ENCODE measurements around the gene ANLN. TPM values are rescaled to one million over a fixed set of nuclear protein-coding genes. Genes with fewer than 3 reads are reported as not detected.
A peak's percentile ranks its signal among the peaks of the same experiment; 100 is the strongest.

Gene ANLN
- total RNA-seq, 1 experiment from 2014 or later = 81.1 TPM

DNA sequence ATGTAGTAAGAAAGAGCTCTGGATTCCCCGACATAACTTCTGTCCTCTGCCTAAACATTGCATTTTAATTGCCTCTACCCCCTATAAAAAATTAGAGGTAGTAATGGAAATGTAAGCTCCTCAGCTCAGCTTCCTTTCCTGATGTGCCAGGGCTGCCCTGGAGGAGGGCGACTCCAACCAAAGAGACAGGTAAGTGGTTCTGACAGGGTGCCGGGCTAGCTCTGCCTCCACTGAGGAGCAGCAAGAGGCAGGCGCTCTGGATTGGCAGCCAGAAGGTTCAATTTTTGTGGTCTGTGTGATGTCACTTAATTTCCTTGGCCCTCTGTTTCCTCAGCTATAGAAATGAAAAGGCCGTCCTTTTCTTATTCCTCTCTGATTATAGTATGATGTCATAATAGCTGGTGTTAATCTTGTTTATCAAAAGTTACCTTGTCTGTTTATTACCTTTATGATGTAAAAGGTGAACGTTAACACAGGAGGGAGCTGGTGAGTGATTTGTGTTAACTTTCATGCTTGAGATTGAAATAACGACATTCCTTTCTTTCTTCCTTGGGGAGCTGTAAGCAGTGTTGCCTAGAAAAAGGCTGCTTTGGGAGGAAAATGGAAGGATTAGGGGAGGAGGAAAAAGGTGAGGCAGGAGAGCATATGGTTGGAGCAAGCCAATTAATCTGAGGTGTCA is 51.8 kb downstream of the ANLN start:
- H3K36me3 Mint-ChIP-seq = peaks cover 22% of the 10 kb centered on the region
- CTCF ChIA-PET = interaction anchor here (0.5 to 2.8 kb wide), 33 partner anchors 8 to 763 kb away, joined by 3 to 17 read pairs (median 4); a partner anchor contains a TSS
- POLR2A ChIA-PET = no interaction called here
- no peak overlapping the region for H3K27ac Mint-ChIP-seq
- no peaks in the 10 kb centered on the region for H3K4me1 Mint-ChIP-seq
- H3K9me3 Mint-ChIP-seq = peaks cover 11% of the 10 kb centered on the region
- TF ChIP-seq GABPB1 (CRISPR knock-in tag; IDR thresholded peaks at IDR 0.05) = no peak
- TF ChIP-seq, protein P1, sequence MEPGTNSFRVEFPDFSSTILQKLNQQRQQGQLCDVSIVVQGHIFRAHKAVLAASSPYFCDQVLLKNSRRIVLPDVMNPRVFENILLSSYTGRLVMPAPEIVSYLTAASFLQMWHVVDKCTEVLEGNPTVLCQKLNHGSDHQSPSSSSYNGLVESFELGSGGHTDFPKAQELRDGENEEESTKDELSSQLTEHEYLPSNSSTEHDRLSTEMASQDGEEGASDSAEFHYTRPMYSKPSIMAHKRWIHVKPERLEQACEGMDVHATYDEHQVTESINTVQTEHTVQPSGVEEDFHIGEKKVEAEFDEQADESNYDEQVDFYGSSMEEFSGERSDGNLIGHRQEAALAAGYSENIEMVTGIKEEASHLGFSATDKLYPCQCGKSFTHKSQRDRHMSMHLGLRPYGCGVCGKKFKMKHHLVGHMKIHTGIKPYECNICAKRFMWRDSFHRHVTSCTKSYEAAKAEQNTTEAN (CRISPR knock-in tag; IDR thresholded peaks at IDR 0.05) = no peak
- TF ChIP-seq, protein P2, sequence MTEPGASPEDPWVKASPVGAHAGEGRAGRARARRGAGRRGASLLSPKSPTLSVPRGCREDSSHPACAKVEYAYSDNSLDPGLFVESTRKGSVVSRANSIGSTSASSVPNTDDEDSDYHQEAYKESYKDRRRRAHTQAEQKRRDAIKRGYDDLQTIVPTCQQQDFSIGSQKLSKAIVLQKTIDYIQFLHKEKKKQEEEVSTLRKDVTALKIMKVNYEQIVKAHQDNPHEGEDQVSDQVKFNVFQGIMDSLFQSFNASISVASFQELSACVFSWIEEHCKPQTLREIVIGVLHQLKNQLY (CRISPR knock-in tag; IDR thresholded peaks at IDR 0.05) = no peak
- no peak overlapping the region for H3K4me3 Mint-ChIP-seq
- ATAC-seq (peak; percentile 94), DNase-seq (ENCODE audit: low spot score) (peak; percentile 21)
- no peaks in the 10 kb centered on the region for H3K27me3 Mint-ChIP-seq (ENCODE audit: low read depth)

DNA sequence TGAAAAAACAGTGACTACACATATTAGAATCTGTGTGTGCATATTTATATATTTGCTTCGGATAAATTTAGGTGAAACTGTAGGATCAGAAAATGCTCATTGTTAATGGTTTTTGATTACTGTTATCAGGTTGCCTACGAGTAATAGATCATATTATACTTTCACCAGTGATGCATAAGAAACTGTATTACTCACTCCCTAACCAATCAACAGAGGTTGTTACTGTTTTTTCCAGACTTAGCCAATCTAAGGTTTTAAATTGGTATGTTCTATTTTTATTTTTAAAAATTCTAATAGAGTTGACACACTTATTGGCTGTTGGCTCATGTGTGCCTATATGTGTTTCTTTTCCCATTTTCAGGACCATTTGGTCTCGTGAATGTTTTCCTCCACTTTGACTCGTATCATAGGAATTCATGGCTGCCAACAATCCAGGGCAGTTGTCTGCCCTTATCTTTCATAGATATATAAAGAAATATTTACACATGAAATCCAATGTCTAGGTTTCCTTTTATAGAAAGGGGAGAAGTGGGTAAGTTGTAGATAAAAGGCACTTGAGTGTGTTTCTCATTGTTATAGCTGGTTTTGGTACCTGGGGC is 59.2 kb downstream of the ANLN start:
- H3K4me1 Mint-ChIP-seq = no peaks in the 10 kb centered on the region
- ATAC-seq = no peak
- no peaks in the 10 kb centered on the region for H3K27me3 Mint-ChIP-seq (ENCODE audit: low read depth)
- no peak overlapping the region for H3K27ac Mint-ChIP-seq
- TF ChIP-seq, protein P3, sequence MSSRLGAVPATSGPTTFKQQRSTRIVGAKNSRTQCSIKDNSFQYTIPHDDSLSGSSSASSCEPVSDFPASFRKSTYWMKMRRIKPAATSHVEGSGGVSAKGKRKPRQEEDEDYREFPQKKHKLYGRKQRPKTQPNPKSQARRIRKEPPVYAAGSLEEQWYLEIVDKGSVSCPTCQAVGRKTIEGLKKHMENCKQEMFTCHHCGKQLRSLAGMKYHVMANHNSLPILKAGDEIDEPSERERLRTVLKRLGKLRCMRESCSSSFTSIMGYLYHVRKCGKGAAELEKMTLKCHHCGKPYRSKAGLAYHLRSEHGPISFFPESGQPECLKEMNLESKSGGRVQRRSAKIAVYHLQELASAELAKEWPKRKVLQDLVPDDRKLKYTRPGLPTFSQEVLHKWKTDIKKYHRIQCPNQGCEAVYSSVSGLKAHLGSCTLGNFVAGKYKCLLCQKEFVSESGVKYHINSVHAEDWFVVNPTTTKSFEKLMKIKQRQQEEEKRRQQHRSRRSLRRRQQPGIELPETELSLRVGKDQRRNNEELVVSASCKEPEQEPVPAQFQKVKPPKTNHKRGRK (CRISPR knock-in tag; IDR thresholded peaks at IDR 0.05; ENCODE audit: borderline replicate concordance) = no peak
- no peak for TF ChIP-seq ZNF416 (CRISPR knock-in tag; IDR thresholded peaks at IDR 0.05)
- TF ChIP-seq ZNF121 (CRISPR knock-in tag; IDR thresholded peaks at IDR 0.05) = no peak
- TF ChIP-seq JUN (CRISPR knock-in tag; IDR thresholded peaks at IDR 0.05) = no peak
- TF ChIP-seq ZNF263 (CRISPR knock-in tag; IDR thresholded peaks at IDR 0.05; ENCODE audit: low read depth) = no peak
- TF ChIP-seq ZNF138 (CRISPR knock-in tag; conservative IDR thresholded peaks at IDR 0.05) = no peak
- no peak for TF ChIP-seq ZNF219 (CRISPR knock-in tag; IDR thresholded peaks at IDR 0.05; ENCODE audit: borderline replicate concordance)
- TF ChIP-seq, protein P4, sequence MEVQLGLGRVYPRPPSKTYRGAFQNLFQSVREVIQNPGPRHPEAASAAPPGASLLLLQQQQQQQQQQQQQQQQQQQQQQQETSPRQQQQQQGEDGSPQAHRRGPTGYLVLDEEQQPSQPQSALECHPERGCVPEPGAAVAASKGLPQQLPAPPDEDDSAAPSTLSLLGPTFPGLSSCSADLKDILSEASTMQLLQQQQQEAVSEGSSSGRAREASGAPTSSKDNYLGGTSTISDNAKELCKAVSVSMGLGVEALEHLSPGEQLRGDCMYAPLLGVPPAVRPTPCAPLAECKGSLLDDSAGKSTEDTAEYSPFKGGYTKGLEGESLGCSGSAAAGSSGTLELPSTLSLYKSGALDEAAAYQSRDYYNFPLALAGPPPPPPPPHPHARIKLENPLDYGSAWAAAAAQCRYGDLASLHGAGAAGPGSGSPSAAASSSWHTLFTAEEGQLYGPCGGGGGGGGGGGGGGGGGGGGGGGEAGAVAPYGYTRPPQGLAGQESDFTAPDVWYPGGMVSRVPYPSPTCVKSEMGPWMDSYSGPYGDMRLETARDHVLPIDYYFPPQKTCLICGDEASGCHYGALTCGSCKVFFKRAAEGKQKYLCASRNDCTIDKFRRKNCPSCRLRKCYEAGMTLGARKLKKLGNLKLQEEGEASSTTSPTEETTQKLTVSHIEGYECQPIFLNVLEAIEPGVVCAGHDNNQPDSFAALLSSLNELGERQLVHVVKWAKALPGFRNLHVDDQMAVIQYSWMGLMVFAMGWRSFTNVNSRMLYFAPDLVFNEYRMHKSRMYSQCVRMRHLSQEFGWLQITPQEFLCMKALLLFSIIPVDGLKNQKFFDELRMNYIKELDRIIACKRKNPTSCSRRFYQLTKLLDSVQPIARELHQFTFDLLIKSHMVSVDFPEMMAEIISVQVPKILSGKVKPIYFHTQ (CRISPR knock-in tag; IDR thresholded peaks at IDR 0.05) = no peak
- no peak for TF ChIP-seq KAT7 (CRISPR knock-in tag; IDR thresholded peaks at IDR 0.05; ENCODE audit: borderline replicate concordance)
- H3K9me3 Mint-ChIP-seq = peaks cover 16% of the 10 kb centered on the region
- H3K4me3 Mint-ChIP-seq = no peak overlapping the region
- ChIA-PET CTCF (interaction anchor here (1.7 kb wide), 1 partner anchor 8 kb away, joined by 5 read pairs; no protein-coding TSS in a partner anchor), POLR2A (no interaction called here)
- peaks cover 65% of the 10 kb centered on the region for H3K36me3 Mint-ChIP-seq
- DNase-seq (ENCODE audit: low spot score) = no peak

DNA sequence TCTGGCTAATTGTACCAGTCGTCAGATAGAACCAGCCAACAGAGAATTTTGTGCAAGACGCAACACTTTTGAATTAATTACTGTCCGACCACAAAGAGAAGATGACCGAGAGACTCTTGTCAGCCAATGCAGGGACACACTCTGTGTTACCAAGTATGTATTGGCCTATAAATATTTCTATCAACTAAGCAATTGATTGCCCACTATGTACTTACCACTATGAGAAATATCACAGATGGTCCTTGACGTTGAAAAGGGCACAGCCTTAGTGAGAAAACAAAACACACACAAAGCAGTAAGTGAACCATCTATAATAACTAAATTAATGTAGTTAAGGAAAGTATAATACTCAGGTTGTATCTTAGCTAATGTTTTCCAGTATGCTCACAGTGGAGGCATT is 60.0 kb downstream of the ANLN start:
- TF ChIP-seq ZNF138 (CRISPR knock-in tag; conservative IDR thresholded peaks at IDR 0.05) = no peak
- TF ChIP-seq NR2C2 (CRISPR knock-in tag; IDR thresholded peaks at IDR 0.05) = no peak
- TF ChIP-seq GTF2I (CRISPR knock-in tag; conservative IDR thresholded peaks at IDR 0.05) = no peak
- TF ChIP-seq, protein P5, sequence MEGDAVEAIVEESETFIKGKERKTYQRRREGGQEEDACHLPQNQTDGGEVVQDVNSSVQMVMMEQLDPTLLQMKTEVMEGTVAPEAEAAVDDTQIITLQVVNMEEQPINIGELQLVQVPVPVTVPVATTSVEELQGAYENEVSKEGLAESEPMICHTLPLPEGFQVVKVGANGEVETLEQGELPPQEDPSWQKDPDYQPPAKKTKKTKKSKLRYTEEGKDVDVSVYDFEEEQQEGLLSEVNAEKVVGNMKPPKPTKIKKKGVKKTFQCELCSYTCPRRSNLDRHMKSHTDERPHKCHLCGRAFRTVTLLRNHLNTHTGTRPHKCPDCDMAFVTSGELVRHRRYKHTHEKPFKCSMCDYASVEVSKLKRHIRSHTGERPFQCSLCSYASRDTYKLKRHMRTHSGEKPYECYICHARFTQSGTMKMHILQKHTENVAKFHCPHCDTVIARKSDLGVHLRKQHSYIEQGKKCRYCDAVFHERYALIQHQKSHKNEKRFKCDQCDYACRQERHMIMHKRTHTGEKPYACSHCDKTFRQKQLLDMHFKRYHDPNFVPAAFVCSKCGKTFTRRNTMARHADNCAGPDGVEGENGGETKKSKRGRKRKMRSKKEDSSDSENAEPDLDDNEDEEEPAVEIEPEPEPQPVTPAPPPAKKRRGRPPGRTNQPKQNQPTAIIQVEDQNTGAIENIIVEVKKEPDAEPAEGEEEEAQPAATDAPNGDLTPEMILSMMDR (IDR thresholded peaks at IDR 0.05) = no peak
- TF ChIP-seq ESRRA (CRISPR knock-in tag; IDR thresholded peaks at IDR 0.05; ENCODE audit: borderline replicate concordance) = no peak
- TF ChIP-seq ZNF219 (CRISPR knock-in tag; IDR thresholded peaks at IDR 0.05; ENCODE audit: borderline replicate concordance) = no peak
- TF ChIP-seq NR1H2 (CRISPR knock-in tag; IDR thresholded peaks at IDR 0.05) = no peak
- TF ChIP-seq ZNF423 (CRISPR knock-in tag; IDR thresholded peaks at IDR 0.05) = no peak
- ATAC-seq (no peak), DNase-seq (ENCODE audit: low spot score) (no peak)
- Mint-ChIP-seq H3K36me3 (peaks cover 71% of the 10 kb centered on the region), H3K4me1 (no peaks in the 10 kb centered on the region), H3K27me3 (ENCODE audit: low read depth) (no peaks in the 10 kb centered on the region), H3K4me3 (no peak overlapping the region), H3K27ac (no peak overlapping the region), H3K9me3 (peaks cover 16% of the 10 kb centered on the region)
- ChIA-PET CTCF (interaction anchor here (1.7 kb wide), 1 partner anchor 8 kb away, joined by 5 read pairs; no protein-coding TSS in a partner anchor), POLR2A (no interaction called here)

Measured in WTC11 (cell line).